Calu3 (cell line): ENCODE measurements around the gene ITGB1BP2. TPM values are rescaled to one million over a fixed set of nuclear protein-coding genes. Genes with fewer than 3 reads are reported as not detected.
"Not testable (repeated sequence)": the region's sequence is repeated elsewhere in the genome, so short reads cannot be mapped to it uniquely, and the experiment has no call there.

Source experiments
- BruUV-seq: library from RNA; stranded (reverse); fragments of 400-500 nt; replicated peaks from 2 replicates; lab custom pipeline; 2021; lab: Mats Ljungman, UMichigan
- CTCF ChIA-PET: fragments of 300-600 bp; sonication (Branson Sonifier 250); formaldehyde crosslinking; loops from one replicate; lab custom pipeline; 2022; ENCODE audit warnings: antibody characterized with exemption; lab: Charles Lee
- DNase-seq: peaks from one replicate; pipeline ENCODE4 v3.0.0; 2022
- H3K27ac Mint-ChIP-seq: one replicate; pipeline ENCODE4 v1.8.0; 2022; ENCODE audit warnings: mixed read lengths; ENCODE audit not compliant: unreplicated experiment
- H3K27me3 Mint-ChIP-seq: one replicate; pipeline ENCODE4 v1.8.0; 2022; ENCODE audit warnings: mixed read lengths; ENCODE audit not compliant: unreplicated experiment
- H3K36me3 Mint-ChIP-seq: one replicate; pipeline ENCODE4 v1.8.0; 2022; ENCODE audit warnings: mild to moderate bottlenecking, moderate library complexity, mixed read lengths; ENCODE audit not compliant: insufficient read depth, unreplicated experiment
- H3K4me1 Mint-ChIP-seq: one replicate; pipeline ENCODE4 v1.8.0; 2022; ENCODE audit warnings: mild to moderate bottlenecking, low read depth, mixed read lengths; ENCODE audit not compliant: unreplicated experiment
- H3K4me3 Mint-ChIP-seq: one replicate; pipeline ENCODE4 v1.8.0; 2022; ENCODE audit warnings: mild to moderate bottlenecking, low read depth, moderate library complexity, mixed read lengths; ENCODE audit not compliant: unreplicated experiment
- H3K9me3 Mint-ChIP-seq: one replicate; pipeline ENCODE4 v1.8.0; 2022; ENCODE audit warnings: low read depth, mixed read lengths; ENCODE audit not compliant: unreplicated experiment
- intact Hi-C: fragments of 100-400 bp; cut with micrococcal nuclease; formaldehyde crosslinking; loops from one replicate; pipeline ENCODE4 v1.10.0; 2022; ENCODE audit not compliant: unreplicated experiment
- total RNA-seq: library from RNA; stranded (reverse); gene quantifications from 2 replicates; pipeline ENCODE4 v1.2.3, GENCODE V29; 2022
- TF ChIP-seq, protein P1 (sequence below): fragments of 200-600 bp; IDR thresholded peaks from one replicate; pipeline ENCODE4 v1.8.0; 2022; ENCODE audit warnings: antibody characterized with exemption; ENCODE audit not compliant: unreplicated experiment

The ITGB1BP2 gene
- total RNA-seq, 1 experiment from 2014 or later, result 7.1 TPM

DNA sequence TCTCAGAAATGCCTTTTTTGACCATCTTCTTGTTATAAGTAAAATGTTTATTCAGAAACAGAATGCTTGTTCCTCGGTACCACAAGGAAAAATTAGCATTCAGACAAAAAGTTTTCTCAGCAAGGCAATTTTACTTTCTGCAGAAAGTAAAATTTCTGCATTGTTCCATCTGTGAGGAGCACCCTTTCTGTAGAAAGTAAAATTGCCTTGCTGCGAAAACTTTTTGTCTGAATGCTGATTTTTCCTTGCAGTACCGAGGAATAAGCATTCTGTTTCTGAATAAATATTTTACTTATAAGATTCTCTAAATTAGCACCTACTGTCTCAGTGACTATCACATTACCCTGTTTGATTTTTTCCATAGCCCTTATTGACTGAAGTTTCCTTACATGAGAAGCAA is 24.8 kb downstream of the ITGB1BP2 start:
- Mint-ChIP-seq H3K4me3 (no peak overlapping the region), H3K27ac (no peak overlapping the region), H3K36me3 (peaks cover 6% of the 10 kb centered on the region), H3K9me3 (no peaks in the 10 kb centered on the region), H3K4me1 (no peaks in the 10 kb centered on the region), H3K27me3 (no peaks in the 10 kb centered on the region)
- CTCF ChIA-PET, result no interaction called here
- TF ChIP-seq, protein P1, sequence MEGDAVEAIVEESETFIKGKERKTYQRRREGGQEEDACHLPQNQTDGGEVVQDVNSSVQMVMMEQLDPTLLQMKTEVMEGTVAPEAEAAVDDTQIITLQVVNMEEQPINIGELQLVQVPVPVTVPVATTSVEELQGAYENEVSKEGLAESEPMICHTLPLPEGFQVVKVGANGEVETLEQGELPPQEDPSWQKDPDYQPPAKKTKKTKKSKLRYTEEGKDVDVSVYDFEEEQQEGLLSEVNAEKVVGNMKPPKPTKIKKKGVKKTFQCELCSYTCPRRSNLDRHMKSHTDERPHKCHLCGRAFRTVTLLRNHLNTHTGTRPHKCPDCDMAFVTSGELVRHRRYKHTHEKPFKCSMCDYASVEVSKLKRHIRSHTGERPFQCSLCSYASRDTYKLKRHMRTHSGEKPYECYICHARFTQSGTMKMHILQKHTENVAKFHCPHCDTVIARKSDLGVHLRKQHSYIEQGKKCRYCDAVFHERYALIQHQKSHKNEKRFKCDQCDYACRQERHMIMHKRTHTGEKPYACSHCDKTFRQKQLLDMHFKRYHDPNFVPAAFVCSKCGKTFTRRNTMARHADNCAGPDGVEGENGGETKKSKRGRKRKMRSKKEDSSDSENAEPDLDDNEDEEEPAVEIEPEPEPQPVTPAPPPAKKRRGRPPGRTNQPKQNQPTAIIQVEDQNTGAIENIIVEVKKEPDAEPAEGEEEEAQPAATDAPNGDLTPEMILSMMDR, result no peak
- no TSS peak for BruUV-seq
- no peak for DNase-seq
- intact Hi-C loops, result no loop called here

DNA sequence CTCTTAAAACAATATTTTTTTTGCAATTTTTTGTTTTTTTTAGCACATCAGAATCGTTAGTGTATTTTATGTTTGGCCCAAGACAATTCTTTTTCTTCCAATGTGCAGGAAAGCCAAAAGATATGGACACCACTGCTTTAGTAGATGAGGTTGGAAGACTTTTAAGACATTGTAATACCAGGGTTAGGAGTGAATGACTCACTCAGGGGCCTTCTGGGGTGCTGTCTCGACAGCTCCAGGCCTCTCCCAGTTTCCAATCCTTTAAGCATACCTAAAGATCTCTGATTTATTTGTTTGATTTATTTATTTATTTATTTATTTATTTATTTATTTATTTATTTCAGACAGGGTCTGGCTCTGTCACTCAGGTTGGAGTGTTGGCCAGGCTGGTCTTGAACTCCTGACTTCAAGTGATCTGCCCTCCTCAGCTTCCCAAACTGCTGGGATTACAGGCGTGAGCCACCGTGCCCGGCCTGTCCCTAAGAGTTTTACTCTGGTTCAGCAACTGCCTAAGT is 47.7 kb downstream of the ITGB1BP2 start:
- not testable (repeated sequence) for BruUV-seq

DNA sequence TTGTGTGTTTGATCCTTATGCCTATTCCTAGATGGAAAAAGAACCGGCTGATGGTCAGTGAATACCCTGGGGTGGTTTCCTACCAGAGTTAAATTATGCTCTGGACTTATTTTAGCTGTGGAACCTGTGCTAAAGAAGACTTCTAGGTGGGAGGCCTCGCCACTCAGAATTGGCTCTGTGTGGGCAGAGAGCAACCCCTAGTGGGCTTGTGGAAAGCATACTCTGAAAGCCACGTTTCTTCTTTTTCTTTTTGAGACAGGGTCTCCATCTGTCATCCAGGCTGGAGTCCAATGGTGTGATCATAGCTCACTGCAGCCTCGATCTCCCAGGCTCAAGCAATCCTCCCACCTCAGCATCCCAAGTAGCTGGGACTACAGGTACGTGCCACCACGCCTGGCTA is 48.3 kb downstream of the ITGB1BP2 start:
- H3K27me3 Mint-ChIP-seq, H3K4me3 Mint-ChIP-seq, intact Hi-C loops, H3K9me3 Mint-ChIP-seq, H3K27ac Mint-ChIP-seq, H3K4me1 Mint-ChIP-seq, DNase-seq, CTCF ChIA-PET, BruUV-seq, H3K36me3 Mint-ChIP-seq: not testable (repeated sequence)

More for the DNA sequence above, 47.7 kb downstream of the ITGB1BP2 start:
- H3K4me3 Mint-ChIP-seq, intact Hi-C loops, CTCF ChIA-PET, H3K27ac Mint-ChIP-seq, H3K4me1 Mint-ChIP-seq, DNase-seq, H3K9me3 Mint-ChIP-seq, H3K36me3 Mint-ChIP-seq, H3K27me3 Mint-ChIP-seq: not testable (repeated sequence)

DNA sequence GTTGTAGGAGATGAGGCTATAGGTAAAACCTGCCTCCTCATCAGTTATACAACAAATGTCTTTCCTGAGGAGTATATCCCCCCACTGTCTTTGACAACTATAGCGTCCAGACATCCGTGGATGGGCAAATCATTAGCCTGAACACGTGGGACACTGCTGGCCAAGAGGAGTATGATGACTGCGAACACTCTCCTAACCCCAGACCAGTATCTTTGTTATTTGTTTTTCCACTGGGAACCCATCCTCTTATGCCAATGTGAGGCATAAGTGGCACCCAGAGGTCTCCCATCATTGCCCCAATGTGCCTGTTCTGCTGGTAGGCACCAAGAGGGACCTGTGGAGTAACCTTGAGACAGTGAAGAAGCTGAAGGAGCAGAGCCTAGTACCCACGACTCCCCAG is 50.9 kb downstream of the ITGB1BP2 start:
- intact Hi-C loops, DNase-seq, H3K36me3 Mint-ChIP-seq, H3K4me1 Mint-ChIP-seq, H3K4me3 Mint-ChIP-seq, CTCF ChIA-PET, H3K9me3 Mint-ChIP-seq, BruUV-seq, H3K27me3 Mint-ChIP-seq, H3K27ac Mint-ChIP-seq: not testable (repeated sequence)

Other genes with a start within 250 kb of the ITGB1BP2 start
- gene SNX12, start 233.4 kb upstream of the ITGB1BP2 start, total RNA-seq, result 82.7 and 82.8 TPM in 2 replicates
- gene FOXO4, start 205.9 kb upstream of the ITGB1BP2 start, total RNA-seq, result 7.8 and 9.8 TPM in 2 replicates
- not detected in 2 replicates for gene CXorf65, start 195.0 kb upstream of the ITGB1BP2 start, total RNA-seq
- 0.57 and 3.6 TPM in 2 replicates for gene IL2RG, start 190.2 kb upstream of the ITGB1BP2 start, total RNA-seq
- 53.3 and 56.2 TPM in 2 replicates for gene MED12, start 183.2 kb upstream of the ITGB1BP2 start, total RNA-seq
- gene NLGN3, start 156.9 kb upstream of the ITGB1BP2 start, total RNA-seq, result 2.1 and 2.3 TPM in 2 replicates
- 80.4 and 96.9 TPM in 2 replicates for gene GJB1, start 78.5 kb upstream of the ITGB1BP2 start, total RNA-seq
- gene ZMYM3, start 47.6 kb upstream of the ITGB1BP2 start, total RNA-seq, result 42.9 and 45.7 TPM in 2 replicates
- gene NONO, start 18.1 kb upstream of the ITGB1BP2 start, total RNA-seq, result 520 and 576 TPM in 2 replicates
- gene TAF1, start 64.6 kb downstream of the ITGB1BP2 start, total RNA-seq, result 50.3 and 54.9 TPM in 2 replicates
- gene OGT, start 231.4 kb downstream of the ITGB1BP2 start, total RNA-seq, result 162 and 191 TPM in 2 replicates